CD4-positive, alpha-beta memory T cell (primary cell): ENCODE data around the gene RHOF. TPM values are rescaled to one million over a fixed set of nuclear protein-coding genes. Genes with fewer than 3 reads are reported as not detected.
A peak's percentile ranks its signal among the peaks of the same experiment; 100 is the strongest.

Source experiments
- CTCF ChIA-PET: fragments of 350-600 bp; sonication (Branson Sonifier 250); formaldehyde crosslinking; loops from one replicate; lab custom pipeline; 2021; ENCODE audit warnings: inconsistent platforms; ENCODE audit not compliant: partially characterized antibody; lab: Charles Lee
- POLR2A ChIA-PET: fragments of 350-600 bp; sonication (Branson Sonifier 250); formaldehyde crosslinking; loops from one replicate; lab custom pipeline; 2021; ENCODE audit not compliant: partially characterized antibody; lab: Charles Lee
- DNase-seq, 5 donors: peaks; one replicate each; pipeline versions ENCODE4 v3.0.0 to v3.0.0-alpha.2; 2020 to 2022; ENCODE audit warnings: mixed read lengths in 1 of 5
- H3K27ac ChIP-seq: one replicate; pipeline ENCODE4 v1.7.0; 2013; ENCODE audit warnings: low read depth, low read length
- H3K27me3 ChIP-seq: 2 replicates; pipeline ENCODE4 v1.7.0; 2013; ENCODE audit warnings: mild to moderate bottlenecking, low read length, moderate library complexity; ENCODE audit not compliant: insufficient read depth
- H3K36me3 ChIP-seq: 2 replicates; pipeline ENCODE4 v1.7.0; 2013; ENCODE audit warnings: mild to moderate bottlenecking, low read length, moderate library complexity; ENCODE audit not compliant: insufficient read depth
- H3K4me1 ChIP-seq: 2 replicates; pipeline ENCODE4 v1.7.0; 2013; ENCODE audit warnings: mild to moderate bottlenecking, low read length, moderate library complexity; ENCODE audit not compliant: insufficient read depth
- H3K4me3 ChIP-seq, 2 donors: one replicate each; pipeline ENCODE4 v1.7.0; 2013; ENCODE audit warnings: low read length in 2 of 2, mild to moderate bottlenecking in 1 of 2
- H3K9me3 ChIP-seq, 2 donors: one replicate each; pipeline ENCODE4 v1.7.0; 2013; ENCODE audit warnings: low read length in 2 of 2, control low read depth in 1 of 2; ENCODE audit not compliant: control insufficient read depth in 1 of 2
- H3K27ac Mint-ChIP-seq, 7 donors: one replicate each; pipeline ENCODE4 v1.8.0; 2020 to 2021; ENCODE audit warnings: mixed read lengths in 7 of 7, mild to moderate bottlenecking in 6 of 7, inconsistent platforms in 3 of 7, moderate library complexity in 3 of 7
- H3K27me3 Mint-ChIP-seq, 2 donors: one replicate each; pipeline ENCODE4 v1.8.0; 2020 to 2021; ENCODE audit warnings: mixed read lengths in 2 of 2
- H3K36me3 Mint-ChIP-seq, 2 donors: one replicate each; pipeline ENCODE4 v1.8.0; 2020 to 2021; ENCODE audit warnings: mixed read lengths in 2 of 2, inconsistent platforms in 1 of 2, mild to moderate bottlenecking in 1 of 2
- H3K4me1 Mint-ChIP-seq, 4 donors: one replicate each; pipeline ENCODE4 v1.8.0; 2020 to 2021; ENCODE audit warnings: mixed read lengths in 4 of 4, mild to moderate bottlenecking in 1 of 4
- H3K4me3 Mint-ChIP-seq, 8 donors: one replicate each; pipeline ENCODE4 v1.8.0; 2020 to 2021; ENCODE audit warnings: mixed read lengths in 8 of 8, mild to moderate bottlenecking in 7 of 8, moderate library complexity in 6 of 8, inconsistent platforms in 3 of 8
- H3K9me3 Mint-ChIP-seq, 8 donors: one replicate each; pipeline ENCODE4 v1.8.0; 2020 to 2021; ENCODE audit warnings: mixed read lengths in 8 of 8, mild to moderate bottlenecking in 5 of 8, inconsistent platforms in 3 of 8, moderate library complexity in 1 of 8
- intact Hi-C: fragments of 100-400 bp; cut with micrococcal nuclease; formaldehyde crosslinking; loops from one replicate; pipeline ENCODE4 v1.15.1; 2023
- polyA plus RNA-seq, 2 donors: library from polyadenylated mRNA; unstranded; fragments of 300-500 nt; fragmentation: Illumina TruSeq; gene quantifications; one replicate each; pipeline ENCODE4 v1.2.3, GENCODE V29; 2021
- total RNA-seq, 2 experiments: library from RNA; stranded (reverse); gene quantifications; one replicate each; pipeline ENCODE4 v1.2.3, GENCODE V29; 2021

The RHOF gene
- total and polyA plus RNA-seq, 4 experiments from 2014 or later = 72.6 to 138 (median 121) TPM

GRCh38 chr12:121802485-121802842 is 9.0 kb upstream of the RHOF start:
- H3K4me1 Mint-ChIP-seq = peaks cover 21 to 60% (median 36%) of the 10 kb centered on the region in 4 donors
- ChIA-PET POLR2A (interaction anchor here (0.7 to 44.6 kb wide), 24 partner anchors 6 to 1601 kb away, joined by 3 to 2727 read pairs (median 6); partner anchors contain the start of genes ABCB9, DIABLO, KDM2B and ORAI1), CTCF (interaction anchor here (1.0 to 16.7 kb wide), 10 partner anchors 6 to 178 kb away, joined by 3 to 918 read pairs (median 4); partner anchors contain the start of genes CFAP251, PSMD9, RHOF and SETD1B)
- no peaks in the 10 kb centered on the region for H3K27me3 Mint-ChIP-seq
- Histone ChIP-seq H3K27ac (peak overlapping the region; percentile 91), H3K36me3 (peaks cover 16% of the 10 kb centered on the region), H3K9me3 (no peaks in the 10 kb centered on the region), H3K27me3 (no peaks in the 10 kb centered on the region), H3K4me1 (peaks cover 37% of the 10 kb centered on the region), H3K4me3 (peak overlapping the region; percentile 98)
- peak overlapping the region; percentile 92 to 99 (median 98) for H3K4me3 Mint-ChIP-seq
- DNase-seq = no peak
- intact Hi-C loops = loop anchor here (1.0 kb wide), 2 partner anchors 8 to 37 kb away; no protein-coding TSS in a partner anchor
- H3K9me3 Mint-ChIP-seq = peaks cover 0 to 3% (median 0%) of the 10 kb centered on the region in 8 donors
- H3K36me3 Mint-ChIP-seq = peaks cover 17 to 56% of the 10 kb centered on the region in 2 donors
- peak overlapping the region; percentile 98 to 99 (median 99) for H3K27ac Mint-ChIP-seq

- peaks cover 18 to 54% of the 10 kb centered on the region in 2 donors for H3K36me3 Mint-ChIP-seq
- H3K9me3 Mint-ChIP-seq = peaks cover 0 to 3% (median 0%) of the 10 kb centered on the region in 8 donors
- H3K27ac ChIP-seq = peak overlapping the region; percentile 91
- peak overlapping the region; percentile 98 for H3K4me3 ChIP-seq
- peaks cover 35% of the 10 kb centered on the region for H3K4me1 ChIP-seq
- H3K4me3 Mint-ChIP-seq = peak overlapping the region; percentile 92 to 99 (median 98)
- H3K27me3 ChIP-seq = no peaks in the 10 kb centered on the region
- H3K9me3 ChIP-seq = no peaks in the 10 kb centered on the region
- ChIA-PET CTCF (interaction anchor here (1.0 to 16.7 kb wide), 10 partner anchors 6 to 177 kb away, joined by 3 to 918 read pairs (median 4); partner anchors contain the start of genes CFAP251, PSMD9, RHOF and SETD1B), POLR2A (interaction anchor here (0.7 to 44.6 kb wide), 22 partner anchors 6 to 1600 kb away, joined by 3 to 2727 read pairs (median 7); partner anchors contain the start of genes DIABLO, KDM2B, MPHOSPH9 and MTRFR)
- peaks cover 17% of the 10 kb centered on the region for H3K36me3 ChIP-seq
- intact Hi-C loops = loop anchor here (1.0 kb wide), 2 partner anchors 8 to 37 kb away; no protein-coding TSS in a partner anchor
- H3K27ac Mint-ChIP-seq = peak overlapping the region; percentile 98 to 99 (median 99)
- peak; percentile 76 to 82 (median 78) for DNase-seq
- no peaks in the 10 kb centered on the region for H3K27me3 Mint-ChIP-seq
- H3K4me1 Mint-ChIP-seq = peaks cover 17 to 56% (median 32%) of the 10 kb centered on the region in 4 donors
Observed at GRCh38 chr12:121801595-121802484, 8.4 kb upstream of the RHOF start.

GRCh38 chr12:121800694-121801594 is 7.5 kb upstream of the RHOF start:
- Mint-ChIP-seq H3K4me3 (peak overlapping the region; percentile 92 to 99 (median 98)), H3K27me3 (no peaks in the 10 kb centered on the region), H3K36me3 (peaks cover 13 to 48% of the 10 kb centered on the region in 2 donors), H3K9me3 (peaks cover 0 to 3% (median 0%) of the 10 kb centered on the region in 8 donors), H3K27ac (peak overlapping the region; percentile 98 to 99 (median 99)), H3K4me1 (peaks cover 14 to 47% (median 26%) of the 10 kb centered on the region in 4 donors)
- intact Hi-C loops = no loop called here
- ChIA-PET CTCF (interaction anchor here (1.2 to 16.7 kb wide), 6 partner anchors 5 to 176 kb away, joined by 3 to 918 read pairs (median 284); partner anchors contain the start of genes PSMD9, RHOF and SETD1B), POLR2A (interaction anchor here (1.0 to 44.6 kb wide), 18 partner anchors 7 to 1432 kb away, joined by 3 to 2727 read pairs (median 10); partner anchors contain the start of genes DIABLO, KDM2B, MORN3 and MPHOSPH9)
- Histone ChIP-seq H3K9me3 (no peaks in the 10 kb centered on the region), H3K4me3 (peak overlapping the region; percentile 98), H3K27me3 (no peaks in the 10 kb centered on the region), H3K36me3 (peaks cover 21% of the 10 kb centered on the region), H3K4me1 (peaks cover 26% of the 10 kb centered on the region), H3K27ac (peak overlapping the region; percentile 91)
- DNase-seq = peak; percentile 73 to 78 (median 74)

GRCh38 chr12:121799842-121800693 is 6.6 kb upstream of the RHOF start:
- Histone ChIP-seq H3K9me3 (no peaks in the 10 kb centered on the region), H3K27me3 (no peaks in the 10 kb centered on the region), H3K4me3 (peak overlapping the region; percentile 47 to 61), H3K36me3 (peaks cover 21% of the 10 kb centered on the region), H3K27ac (peak overlapping the region; percentile 91), H3K4me1 (peaks cover 30% of the 10 kb centered on the region)
- ChIA-PET CTCF (interaction anchor here (14.5 to 15.1 kb wide), 2 partner anchors 10 to 20 kb away, joined by 559 to 918 read pairs; partner anchors contain the start of gene SETD1B), POLR2A (interaction anchor here (1.0 to 44.6 kb wide), 10 partner anchors 8 to 220 kb away, joined by 3 to 2727 read pairs (median 35); partner anchors contain the start of genes KDM2B, MORN3, ORAI1 and PSMD9)
- Mint-ChIP-seq H3K4me1 (peaks cover 14 to 49% (median 26%) of the 10 kb centered on the region in 4 donors), H3K4me3 (peak overlapping the region; percentile 85 to 94 (median 88)), H3K36me3 (peaks cover 13 to 48% of the 10 kb centered on the region in 2 donors), H3K27me3 (no peaks in the 10 kb centered on the region), H3K9me3 (peaks cover 0 to 3% (median 0%) of the 10 kb centered on the region in 8 donors), H3K27ac (peak overlapping the region; percentile 82 to 96 (median 92))
- DNase-seq = peak; percentile 62 to 80 (median 66)
- intact Hi-C loops = no loop called here

GRCh38 chr12:121799156-121799841 is 5.8 kb upstream of the RHOF start:
- POLR2A ChIA-PET = interaction anchor here (1.7 to 44.6 kb wide), 5 partner anchors 8 to 127 kb away, joined by 7 to 2727 read pairs (median 117); partner anchors contain the start of genes PSMD9, RHOF, SETD1B and TMEM120B
- Histone ChIP-seq H3K36me3 (peaks cover 21% of the 10 kb centered on the region), H3K9me3 (no peaks in the 10 kb centered on the region), H3K27me3 (no peaks in the 10 kb centered on the region), H3K4me1 (peaks cover 38% of the 10 kb centered on the region), H3K4me3 (peak overlapping the region; percentile 47 to 61), H3K27ac (peak overlapping the region; percentile 91)
- peak overlapping the region; percentile 87 to 96 (median 94) for H3K27ac Mint-ChIP-seq
- H3K4me1 Mint-ChIP-seq = peaks cover 21 to 56% (median 34%) of the 10 kb centered on the region in 4 donors
- H3K27me3 Mint-ChIP-seq = no peaks in the 10 kb centered on the region
- peak; percentile 58 to 76 (median 69) for DNase-seq
- CTCF ChIA-PET = interaction anchor here (14.5 to 15.1 kb wide), 2 partner anchors 10 to 20 kb away, joined by 559 to 918 read pairs; partner anchors contain the start of gene SETD1B
- H3K4me3 Mint-ChIP-seq = peak overlapping the region; percentile 85 to 94 (median 88)
- peaks cover 0 to 3% (median 0%) of the 10 kb centered on the region in 8 donors for H3K9me3 Mint-ChIP-seq
- H3K36me3 Mint-ChIP-seq = peaks cover 13 to 53% of the 10 kb centered on the region in 2 donors
- intact Hi-C loops = no loop called here
